HPDE6-E6E7 (cell line): Measurements from ENCODE around the gene SH3TC2.

Experiments
- DNase-seq: peaks from one replicate; pipeline ENCODE4 v3.0.0; 2011; ENCODE audit warnings: missing footprints; ENCODE audit errors: extremely low spot score

The SH3TC2 gene

DNA sequence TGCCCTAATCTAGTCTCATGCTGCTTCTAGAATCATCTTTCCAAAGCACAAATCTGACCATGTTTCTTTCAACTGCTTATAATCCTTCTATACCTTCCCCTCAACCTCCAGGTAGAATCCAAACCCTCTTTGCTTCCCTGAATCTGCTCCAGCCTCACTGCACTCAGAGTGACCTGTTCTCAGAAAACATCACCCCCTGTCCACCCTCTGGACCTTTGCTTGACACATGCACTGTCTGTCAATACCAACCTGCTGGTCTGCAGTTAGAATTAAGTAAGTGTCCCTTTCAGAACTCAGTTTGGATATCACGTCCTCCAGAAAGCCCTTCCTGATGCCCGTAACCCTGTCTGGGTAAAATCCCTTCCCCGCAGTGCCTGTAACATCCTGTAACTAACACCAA is 63.1 kb downstream of the SH3TC2 start:
- DNase-seq = no peak

DNA sequence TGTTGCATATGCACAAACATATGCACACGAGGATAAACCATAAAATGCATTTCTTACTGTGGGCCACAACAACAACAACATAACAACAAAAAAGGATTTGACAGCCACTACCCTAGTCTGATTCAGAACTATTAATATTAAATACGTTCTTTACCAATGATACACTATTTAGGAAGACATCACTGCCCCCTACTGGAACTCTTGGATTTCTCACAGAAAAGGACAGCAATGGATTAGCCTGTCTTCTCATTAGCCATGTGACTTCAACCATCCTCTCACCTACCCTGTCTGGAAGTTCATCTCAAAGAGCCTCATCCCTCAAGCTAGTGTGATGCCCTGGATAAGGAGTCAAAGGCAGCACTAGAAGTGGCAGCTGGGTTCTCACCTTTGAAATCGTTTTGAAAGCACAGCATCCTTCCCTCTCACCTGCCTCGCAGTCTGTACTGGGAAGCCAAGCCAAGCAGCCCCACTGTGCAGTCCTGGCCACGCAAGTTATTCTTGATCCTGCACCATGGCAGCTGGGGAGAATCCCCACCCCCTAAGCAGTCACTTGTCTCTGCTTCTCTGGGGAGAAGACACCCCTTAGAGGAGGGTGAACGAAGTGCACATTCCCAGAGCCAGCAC is 64.6 kb downstream of the SH3TC2 start:
- DNase-seq = no peak

DNA sequence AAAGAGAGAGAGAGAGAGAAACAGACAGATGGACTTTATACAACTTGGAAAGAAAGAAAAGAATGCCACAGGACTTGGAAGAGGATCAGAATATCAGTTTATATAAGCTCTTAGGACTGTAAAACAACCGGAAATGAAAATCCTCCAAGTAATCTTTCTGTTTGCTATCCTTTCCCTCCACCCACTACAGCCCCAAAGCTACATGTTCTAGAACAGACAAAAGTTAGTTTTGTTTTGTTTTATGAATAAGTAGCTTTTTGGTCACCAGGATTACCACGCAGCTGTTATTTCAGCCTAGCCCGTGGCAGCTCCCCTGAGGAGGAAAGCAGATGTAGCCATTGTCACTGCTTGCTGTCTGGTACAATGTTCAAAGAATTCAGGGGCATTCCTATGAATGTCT is 66.6 kb downstream of the SH3TC2 start:
- DNase-seq = no peak

DNA sequence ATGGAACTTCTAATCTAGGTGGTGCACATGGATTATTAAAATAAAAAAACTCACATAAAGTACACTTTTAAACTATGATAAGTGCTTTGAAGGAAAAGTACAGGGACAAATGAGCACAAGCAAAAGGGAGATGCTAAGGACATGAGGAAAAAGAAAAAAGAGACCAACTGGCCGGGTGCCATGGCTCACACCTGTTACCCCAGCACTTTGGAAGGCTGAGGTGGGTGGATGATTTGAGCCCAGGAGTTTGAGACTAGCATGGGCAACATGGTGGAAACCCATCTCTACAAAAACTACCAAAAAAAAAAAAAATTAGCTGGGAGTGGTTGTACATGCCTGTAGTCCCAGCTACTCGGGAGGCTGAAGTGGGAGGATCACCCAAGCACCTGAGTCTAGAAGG is 67.1 kb downstream of the SH3TC2 start:
- DNase-seq = no peak

DNA sequence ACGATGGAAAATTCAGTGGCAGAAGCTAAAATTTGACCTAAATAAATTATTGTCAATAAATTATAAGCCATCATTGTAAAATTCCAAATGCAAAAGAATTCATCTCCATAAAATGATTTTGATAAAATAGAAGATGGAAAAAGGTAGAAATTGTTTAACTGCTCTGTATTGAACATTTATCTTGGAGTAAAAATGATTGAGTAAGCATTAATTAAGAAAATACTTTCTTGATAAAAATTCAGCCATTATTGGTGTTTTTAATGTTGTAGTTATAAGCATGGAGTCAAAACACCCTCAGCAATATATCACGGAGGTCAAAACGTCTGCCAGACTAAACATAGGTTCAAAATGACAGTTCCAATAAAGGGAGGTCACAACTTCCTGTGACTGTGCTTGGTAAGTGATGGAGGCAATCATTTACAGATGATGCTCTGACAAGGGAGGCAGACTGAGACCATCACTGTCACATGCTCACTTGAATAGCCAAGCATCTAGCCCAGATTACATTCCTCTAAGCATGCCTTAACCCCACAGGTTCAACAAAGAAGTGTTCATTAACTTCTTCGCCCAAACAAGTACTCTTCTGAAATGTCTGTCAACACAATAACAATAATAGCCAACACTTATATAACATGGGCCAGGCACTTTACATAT is 69.5 kb downstream of the SH3TC2 start:
- no peak for DNase-seq

DNA sequence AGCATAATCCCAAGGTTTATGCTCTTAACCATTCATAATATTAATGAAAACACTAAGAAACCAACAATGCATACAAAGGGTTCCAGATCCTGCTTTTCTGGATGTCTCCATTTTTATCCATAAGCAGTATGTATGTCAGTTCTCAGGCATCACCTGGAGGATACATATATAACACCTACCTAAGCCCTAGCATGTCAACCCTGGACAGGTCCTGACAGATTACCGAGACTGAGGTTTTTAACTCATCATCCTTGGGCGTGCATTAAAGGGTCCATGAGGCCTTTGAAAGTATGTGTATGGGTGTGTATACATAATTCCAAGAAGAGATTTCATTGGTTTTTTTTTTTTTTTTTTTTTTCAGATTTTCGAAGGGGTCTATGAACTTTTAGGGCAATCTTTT is 70.6 kb downstream of the SH3TC2 start:
- DNase-seq = no peak

DNA sequence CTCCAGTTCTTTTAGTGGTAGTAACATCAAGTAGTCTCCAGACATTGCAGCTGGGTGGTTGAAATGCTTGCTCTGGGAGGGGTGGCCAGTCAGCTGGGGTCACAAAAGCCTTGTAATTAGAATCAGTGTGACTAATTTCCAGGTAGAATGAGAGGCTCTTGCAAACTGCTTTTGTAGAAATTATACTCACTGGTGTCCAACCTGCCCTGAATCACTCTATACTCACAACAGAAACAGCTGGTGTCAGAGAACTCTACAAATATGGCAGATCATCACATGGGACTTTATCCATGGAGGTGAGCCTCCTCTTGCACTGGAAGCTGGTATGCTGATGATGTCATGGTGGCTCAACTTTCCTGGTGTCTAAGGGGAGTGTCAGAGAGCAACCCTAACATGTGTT is 71.3 kb downstream of the SH3TC2 start:
- DNase-seq = no peak

DNA sequence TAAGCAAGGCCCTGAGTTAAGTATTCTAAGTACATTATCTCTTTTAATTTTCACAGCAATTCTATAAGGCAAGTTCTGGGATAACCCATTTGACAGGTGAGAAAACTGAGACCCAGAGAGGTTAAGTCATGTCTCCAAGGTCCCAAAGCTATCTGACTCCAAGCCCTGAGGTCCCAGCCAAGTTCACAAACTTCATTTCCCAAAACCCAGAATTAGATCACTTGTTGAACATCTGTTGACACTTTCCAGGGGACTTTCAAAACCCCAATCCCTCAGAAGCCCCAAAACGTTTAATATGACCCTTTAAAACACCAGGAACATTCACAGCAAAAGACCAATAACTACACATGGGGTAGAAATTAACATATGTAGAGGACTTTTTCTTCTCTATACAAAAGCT is 72.0 kb downstream of the SH3TC2 start:
- DNase-seq = no peak

DNA sequence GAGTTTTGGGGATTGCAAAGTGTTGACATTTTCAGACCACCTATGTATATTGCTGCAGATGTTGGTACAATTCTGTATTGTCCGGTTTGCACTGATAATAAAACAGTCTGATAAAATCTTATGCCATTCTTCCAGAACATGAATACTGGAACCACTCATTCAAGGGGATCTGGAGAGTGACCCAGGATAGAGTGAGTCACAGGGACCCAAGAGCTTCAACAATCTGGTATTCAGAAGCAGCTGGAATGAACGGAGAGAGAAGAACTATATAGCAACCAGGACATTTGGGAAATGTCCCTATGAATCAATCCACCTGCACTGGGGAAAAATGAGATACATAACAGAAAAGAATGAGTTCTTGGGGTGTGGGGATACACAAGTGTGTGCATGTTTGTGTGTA is 73.3 kb downstream of the SH3TC2 start:
- no peak for DNase-seq

DNA sequence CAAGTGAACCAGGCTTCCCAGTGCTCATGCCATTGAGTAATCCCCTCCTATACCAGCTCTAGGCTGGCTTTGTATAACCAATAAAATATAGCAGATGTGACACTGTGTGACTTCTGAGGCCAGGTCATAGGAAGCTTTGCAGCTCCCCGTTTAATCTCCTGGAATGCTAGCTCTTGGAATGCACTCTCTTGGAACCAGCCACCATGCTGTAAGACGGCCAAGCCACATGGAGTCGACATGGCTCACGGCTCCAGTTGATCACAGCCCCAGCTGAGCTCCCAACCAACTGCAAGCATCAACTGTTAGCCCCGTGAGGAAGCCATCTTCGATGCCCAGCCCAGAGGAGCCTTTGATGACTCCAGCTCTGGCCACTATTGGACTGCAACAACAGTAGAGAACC is 74.5 kb downstream of the SH3TC2 start:
- DNase-seq = no peak

DNA sequence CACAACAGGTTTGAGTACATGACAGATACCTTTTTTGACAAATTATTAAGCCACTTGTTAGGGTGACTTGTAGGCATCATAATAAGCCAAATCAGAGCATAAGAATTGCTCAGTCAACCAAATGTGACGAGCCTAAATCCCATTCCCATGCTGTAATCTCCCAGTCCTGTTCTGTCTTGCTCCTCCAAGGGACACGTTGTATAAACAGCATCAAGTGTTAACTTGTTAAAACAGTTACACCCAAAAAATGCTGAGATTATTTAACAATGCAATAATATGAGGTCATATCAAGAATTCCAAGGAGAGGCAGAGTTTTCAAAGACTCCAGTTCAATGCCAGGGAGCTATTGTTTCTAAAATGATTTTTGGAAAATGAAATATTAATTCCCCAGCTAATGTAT is 76.2 kb downstream of the SH3TC2 start:
- DNase-seq = peak; percentile 58

DNA sequence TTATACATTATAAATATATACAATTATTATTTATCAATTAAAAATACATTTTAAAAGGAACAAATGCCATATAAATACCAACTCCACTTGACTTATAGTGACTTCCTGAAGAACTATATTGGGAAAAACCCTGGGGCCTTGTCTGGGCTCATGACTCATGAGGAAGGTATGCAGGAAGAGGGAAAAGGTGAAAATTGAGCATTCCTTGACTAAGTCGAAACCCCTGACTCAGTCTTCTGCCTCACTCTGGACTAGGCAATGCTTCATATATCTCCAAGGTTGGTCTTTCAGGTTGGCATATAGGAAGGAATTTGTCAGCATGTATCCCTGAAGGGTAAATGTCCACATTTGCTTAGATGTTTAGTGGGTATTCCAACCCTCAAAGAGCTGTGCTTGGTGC is 78.5 kb downstream of the SH3TC2 start:
- DNase-seq = no peak

DNA sequence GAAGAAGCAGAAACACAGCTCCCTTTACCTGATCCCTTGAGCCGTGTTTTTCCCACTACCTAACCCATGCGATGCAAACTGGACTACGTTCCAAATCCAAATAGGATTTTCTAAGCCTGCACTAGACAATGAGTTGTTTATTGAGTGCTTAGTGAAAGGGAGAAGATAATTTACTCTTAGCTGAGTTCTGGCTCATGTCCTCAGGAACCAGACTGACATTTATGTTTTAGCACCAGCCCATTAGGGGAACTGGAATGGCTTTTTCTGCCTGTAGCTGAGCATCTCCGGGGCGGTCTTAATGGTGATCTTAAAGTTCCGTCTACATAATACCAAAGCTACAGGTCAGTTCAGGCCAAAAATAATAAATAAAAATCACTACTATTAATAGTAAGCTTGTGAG is 81.5 kb downstream of the SH3TC2 start:
- DNase-seq = no peak

DNA sequence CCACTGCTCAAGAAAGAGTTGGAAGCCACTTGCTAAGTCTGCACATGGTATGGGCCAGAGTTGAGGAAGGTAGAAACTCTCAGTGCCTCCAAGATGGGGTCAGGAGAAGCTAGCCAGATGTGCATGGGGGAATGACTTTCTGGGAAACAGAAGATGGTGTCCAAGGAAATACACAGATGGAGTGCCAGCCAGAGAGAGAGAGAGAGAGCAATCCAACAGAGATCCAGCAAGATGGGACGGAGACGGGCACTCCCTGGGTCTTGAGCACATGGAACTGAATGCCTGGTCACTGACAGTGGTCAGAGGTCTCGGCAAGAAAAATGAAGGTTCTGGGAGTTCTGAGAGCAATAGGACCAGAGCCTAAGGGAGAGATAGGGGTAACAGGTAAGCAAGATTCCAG is 82.1 kb downstream of the SH3TC2 start:
- no peak for DNase-seq

DNA sequence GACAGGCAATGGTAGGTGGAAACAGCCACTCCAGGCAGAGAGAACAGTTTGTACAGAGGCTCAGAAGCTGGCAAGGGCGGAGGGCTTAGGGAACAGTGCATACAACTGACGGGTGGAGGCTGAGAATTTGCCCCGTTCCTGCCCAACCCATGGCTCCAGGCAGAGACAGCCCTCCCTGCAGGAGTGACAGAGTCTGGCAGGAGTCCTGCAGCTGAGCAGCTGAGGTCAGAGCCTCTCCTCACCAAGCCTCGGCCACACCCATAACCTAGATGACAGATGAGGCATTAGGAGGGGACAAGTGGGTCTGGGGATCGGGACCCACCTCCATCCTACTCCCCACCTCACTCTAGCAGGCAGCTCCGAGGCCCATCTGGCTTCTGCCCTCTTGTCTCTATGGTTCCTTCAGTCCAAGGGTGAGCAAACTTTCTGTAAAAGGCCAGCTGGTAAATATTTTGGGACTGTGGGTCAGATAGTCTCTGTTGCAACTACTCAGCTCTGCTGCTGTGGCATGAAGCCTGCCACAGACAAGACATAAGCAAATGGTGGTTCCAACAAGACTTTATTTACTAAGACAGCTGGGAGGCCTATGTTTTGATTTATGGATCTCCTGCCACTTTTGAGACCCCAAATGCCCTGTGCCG is 83.7 kb downstream of the SH3TC2 start:
- peak; percentile 88 for DNase-seq

DNA sequence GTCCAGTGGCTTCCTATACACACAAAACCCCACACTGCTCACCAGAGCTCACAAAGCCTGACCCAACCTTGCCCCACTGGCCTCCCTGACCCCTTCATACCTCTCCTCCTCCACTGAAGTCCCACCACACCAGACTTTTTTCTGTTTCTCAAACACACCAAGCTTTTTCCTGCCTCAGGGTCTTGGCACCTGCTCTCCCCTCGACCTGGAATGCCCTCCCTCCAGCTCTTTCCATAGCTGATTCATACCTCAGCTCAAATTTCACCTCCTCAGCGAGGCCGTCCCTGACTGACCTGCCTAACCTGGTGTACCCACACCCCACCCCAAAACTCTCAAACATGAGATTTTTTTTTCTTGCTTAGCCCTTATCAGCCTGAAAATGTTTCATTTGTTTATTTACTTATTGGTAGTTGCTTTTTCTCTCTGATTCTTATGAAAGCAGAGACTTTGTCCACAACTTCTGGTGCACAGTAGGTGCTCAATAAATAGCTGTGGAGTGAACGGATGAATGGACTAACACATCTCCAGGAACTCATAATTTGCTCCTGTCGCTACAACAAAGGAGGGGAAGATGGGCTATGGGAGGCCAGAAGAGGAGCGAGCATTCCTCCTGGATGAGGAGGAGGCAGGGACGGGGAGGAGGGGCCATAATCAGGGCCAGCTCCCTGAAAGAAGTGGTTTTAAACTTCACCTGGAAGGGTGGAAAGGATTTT is 84.3 kb downstream of the SH3TC2 start:
- peak; percentile 62 for DNase-seq

DNA sequence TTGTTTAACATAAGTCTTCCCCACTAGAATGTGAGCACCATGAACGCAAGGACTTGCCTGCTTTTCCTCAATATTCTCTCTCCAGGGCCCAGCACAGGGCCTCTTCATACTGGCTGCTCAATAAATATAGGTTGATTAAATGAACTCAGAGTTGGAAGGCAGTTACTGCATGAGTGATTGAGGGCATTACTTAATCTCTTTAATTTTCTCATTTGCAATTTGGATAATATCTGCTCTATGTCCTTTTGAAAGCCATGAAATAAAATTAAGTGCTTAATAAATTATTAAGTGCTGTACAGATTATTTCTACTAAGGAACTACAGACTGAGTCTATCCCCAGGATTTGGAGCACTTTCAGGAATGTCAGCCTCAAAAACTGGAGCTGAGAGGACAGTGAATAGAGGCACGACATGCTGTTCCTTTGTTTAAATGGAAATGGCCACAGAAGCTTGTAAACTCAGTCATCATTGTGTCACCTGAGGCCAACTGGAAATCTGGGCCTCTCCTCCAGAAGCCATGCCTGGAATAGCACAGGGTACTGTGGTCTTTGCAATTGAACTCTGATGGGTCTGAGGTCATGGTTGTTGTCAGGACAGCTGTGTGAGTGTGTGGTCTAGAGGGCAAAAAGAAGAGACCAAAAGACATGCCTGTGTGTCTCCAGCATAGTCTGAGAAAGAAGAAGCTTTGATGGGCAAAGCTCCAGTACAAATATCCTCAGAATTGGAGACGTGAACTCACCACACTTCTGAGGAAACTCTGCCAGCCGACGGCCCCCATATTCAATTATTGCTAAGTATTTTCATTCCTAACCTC is 86.1 kb downstream of the SH3TC2 start:
- DNase-seq = no peak

DNA sequence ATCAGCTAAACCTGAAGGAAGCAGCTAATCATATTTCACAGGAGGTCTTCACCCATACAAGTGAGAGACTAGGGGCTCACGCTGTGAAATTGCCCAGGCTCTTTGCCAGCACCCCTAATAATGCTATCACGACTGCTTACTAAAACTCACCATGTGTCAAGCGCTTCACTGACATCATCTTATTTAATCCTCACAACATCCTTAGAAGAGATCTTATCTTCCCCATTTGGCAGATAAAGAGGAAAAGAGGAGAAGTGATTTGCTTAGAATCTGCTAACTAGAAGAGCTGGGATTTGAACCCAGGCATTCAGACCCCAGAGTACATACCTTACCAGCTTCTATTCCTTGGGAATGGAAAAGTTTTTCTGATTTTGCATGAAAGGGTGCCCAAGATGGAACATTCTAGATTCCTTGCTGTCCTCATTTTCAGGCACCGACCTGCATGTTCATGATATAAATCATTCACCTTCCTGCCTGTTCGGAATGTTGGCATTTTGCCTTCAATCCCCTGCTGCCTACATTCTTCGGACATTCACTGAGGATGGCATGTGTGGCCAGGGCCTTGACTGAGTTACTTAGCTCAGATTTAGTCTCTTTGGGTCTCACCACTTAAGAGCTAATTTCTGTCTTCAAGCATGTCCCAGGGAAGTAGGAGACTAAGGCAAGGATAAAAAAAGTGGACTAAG is 88.1 kb downstream of the SH3TC2 start:
- no peak for DNase-seq

DNA sequence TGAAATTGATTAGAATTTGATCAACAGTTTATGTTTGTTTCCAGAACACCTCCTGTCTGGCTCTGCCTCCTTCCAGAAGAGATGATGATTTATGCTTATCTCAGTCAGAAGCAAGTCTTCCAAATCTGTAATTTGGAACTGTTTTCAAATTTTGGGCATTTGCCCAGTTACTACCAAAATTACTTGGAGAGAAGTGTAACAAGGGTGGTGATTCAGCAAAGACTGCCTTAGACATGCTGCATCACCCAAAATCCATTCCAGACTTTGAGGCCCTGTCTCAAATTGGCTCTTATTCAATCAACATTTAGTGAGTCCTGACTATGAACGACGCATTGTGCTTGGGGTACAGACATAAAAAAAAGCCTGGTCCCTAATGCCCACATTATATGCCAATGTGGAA is 89.4 kb downstream of the SH3TC2 start:
- no peak for DNase-seq

DNA sequence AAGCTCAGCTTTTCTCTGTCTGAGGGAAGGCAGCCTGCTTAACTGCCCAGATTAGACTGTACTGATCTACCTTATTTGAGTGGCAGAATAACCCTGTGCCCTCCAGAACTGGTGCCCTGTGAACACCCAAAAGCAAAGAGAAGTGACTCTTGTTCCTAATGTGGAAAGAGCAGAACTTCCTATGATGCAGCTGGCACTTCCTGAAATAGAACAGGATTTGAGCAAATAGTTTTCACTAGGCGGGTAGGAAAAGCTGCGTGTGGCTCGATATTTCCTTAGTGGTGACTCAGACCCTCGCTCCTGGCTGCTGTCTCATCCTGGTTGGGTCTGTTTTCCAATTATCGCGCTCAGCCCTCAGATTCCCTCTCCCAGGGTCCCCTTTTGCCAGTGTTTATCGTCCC is 89.9 kb downstream of the SH3TC2 start:
- peak; percentile 76 for DNase-seq

DNA sequence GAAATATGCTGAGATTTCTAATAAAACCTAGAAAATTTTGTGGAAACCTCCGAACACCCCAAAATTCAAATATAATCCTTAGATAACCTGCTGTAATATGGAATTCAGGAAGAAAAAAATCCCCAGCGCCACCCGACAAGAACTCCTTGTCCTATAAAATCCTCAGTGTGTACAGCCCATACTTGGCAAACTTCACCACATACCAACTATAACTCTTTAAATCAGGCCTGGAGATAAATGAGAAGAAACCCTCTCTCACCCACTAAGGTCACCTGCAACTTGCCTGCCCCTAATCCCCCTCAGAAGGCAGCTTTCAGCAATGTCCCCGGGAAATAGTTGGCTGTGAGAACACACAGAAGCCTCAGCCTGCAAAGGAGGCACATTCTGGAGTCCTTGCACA is 90.5 kb downstream of the SH3TC2 start:
- DNase-seq = no peak
